ENCODE data around the gene MCRS1.

Gene MCRS1

GRCh38 chr12:49580572-49581535 lies 12.9 kb upstream of the MCRS1 start:
- peak in 1 of 2 experiments; percentile 49 for DNase-seq

- DNase-seq: no peak
Observed at GRCh38 chr12:49578471-49579112, 10.7 kb upstream of the MCRS1 start.

GRCh38 chr12:49577589-49578315 lies 9.8 kb upstream of the MCRS1 start:
- no peak for DNase-seq

- DNase-seq: no peak
Observed at GRCh38 chr12:49568442-49569162, 660 bp upstream of the MCRS1 start.

- no peak for DNase-seq
Observed at GRCh38 chr12:49567302-49567610, 686 bp downstream of the MCRS1 start.

GRCh38 chr12:49566361-49566760 lies 1.6 kb downstream of the MCRS1 start:
- no peak for DNase-seq

GRCh38 chr12:49565406-49566265 lies 2.3 kb downstream of the MCRS1 start:
- DNase-seq: no peak

- DNase-seq: no peak
Observed at GRCh38 chr12:49564686-49565405, 3.1 kb downstream of the MCRS1 start.

GRCh38 chr12:49563951-49564685 lies 3.8 kb downstream of the MCRS1 start:
- no peak for DNase-seq

GRCh38 chr12:49562831-49563230 lies 5.1 kb downstream of the MCRS1 start:
- no peak for DNase-seq

- no peak for DNase-seq
Observed at GRCh38 chr12:49562233-49562632, 5.7 kb downstream of the MCRS1 start.

GRCh38 chr12:49560695-49561094 lies 7.2 kb downstream of the MCRS1 start:
- DNase-seq: no peak

GRCh38 chr12:49559011-49559675 lies 8.8 kb downstream of the MCRS1 start:
- DNase-seq: no peak

- no peak for DNase-seq
Observed at GRCh38 chr12:49558526-49558925, 9.4 kb downstream of the MCRS1 start.

- no peak for DNase-seq
Observed at GRCh38 chr12:49557917-49558215, 10.1 kb downstream of the MCRS1 start.

GRCh38 chr12:49557187-49557916 lies 10.6 kb downstream of the MCRS1 start:
- DNase-seq: no peak

GRCh38 chr12:49556391-49557186 lies 11.4 kb downstream of the MCRS1 start:
- DNase-seq: no peak

GRCh38 chr12:49555631-49556390 lies 12.1 kb downstream of the MCRS1 start:
- no peak for DNase-seq
